NCI-H2081 (cell line): Measurements from ENCODE around the gene SLC35B1.
"Not testable (repeated sequence)": the region's sequence is repeated elsewhere in the genome, so short reads cannot be mapped to it uniquely, and the experiment has no call there.

ENCODE experiments used
- DNase-seq, 2 experiments: peaks; one replicate each; lab custom pipeline; 2025; lab: John Stamatoyannopoulos, UW

SLC35B1 gene

DNA sequence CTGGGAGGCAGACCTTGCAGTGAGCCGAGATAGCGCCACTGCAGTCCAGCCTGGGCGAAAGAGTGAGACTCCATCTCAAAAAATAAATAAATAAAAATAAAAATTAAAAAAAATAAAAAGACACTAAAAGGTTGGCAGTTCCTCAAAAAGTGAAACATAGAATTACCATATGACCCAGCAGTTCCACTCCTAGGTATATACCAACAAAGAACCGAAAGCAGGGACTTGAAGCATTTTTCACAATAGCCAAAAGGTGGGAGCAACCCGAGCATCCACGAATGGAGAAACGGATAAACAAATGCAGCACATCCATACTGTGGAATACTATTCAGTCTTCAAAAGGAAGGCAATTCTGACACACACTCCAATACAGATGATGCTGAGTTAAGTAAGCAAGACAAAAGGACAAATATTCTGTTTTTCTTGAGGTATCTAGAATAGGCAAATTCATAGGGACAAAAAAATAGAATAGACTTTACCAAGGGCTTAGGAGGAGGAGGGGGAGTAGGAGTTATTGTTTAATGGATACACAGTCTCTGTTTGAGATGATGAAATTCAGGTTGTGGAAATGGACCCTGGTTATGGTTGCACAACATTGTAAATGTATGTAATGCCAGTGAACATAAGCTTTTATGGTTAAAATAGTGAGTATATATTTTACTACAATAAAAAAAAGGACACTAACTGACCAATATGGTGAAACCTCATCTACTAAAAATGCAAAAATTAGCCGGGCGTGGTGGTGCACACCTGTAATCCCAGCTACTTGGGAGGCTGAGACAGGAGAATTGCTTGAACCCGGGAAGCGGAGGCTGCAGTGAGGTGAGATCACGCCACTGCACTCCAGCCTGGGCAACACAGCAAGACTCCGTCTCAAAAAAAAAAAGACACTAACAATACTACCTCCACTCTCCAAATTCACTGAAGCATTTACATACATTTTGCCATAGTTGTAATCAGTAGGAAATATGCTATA lies 27.0 kb upstream of the SLC35B1 start:
- DNase-seq: no peak

DNA sequence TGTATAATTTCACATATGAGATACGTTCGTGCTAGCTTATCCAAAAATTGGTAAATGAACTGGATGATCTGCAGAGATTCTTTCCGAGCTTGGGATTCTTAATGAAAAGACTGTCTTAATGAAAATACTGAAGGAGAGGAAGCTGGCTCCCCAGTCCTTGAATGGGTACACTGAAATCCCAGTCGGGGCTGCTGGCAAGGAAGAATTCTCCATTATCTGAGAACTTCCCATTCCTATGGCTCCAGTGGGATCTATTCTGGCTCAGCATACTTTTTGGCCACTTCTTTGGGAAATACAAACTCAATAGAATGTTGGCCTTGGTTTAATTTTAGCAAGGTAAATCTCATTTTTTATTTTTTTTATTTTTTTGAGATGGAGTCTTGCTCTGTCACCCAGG lies 23.7 kb upstream of the SLC35B1 start:
- DNase-seq: no peak

GRCh38 chr17:49730785-49731434 lies 23.1 kb upstream of the SLC35B1 start:
- no peak for DNase-seq

- DNase-seq: no peak
Measured at GRCh38 chr17:49730078-49730784, 22.5 kb upstream of the SLC35B1 start.

DNA sequence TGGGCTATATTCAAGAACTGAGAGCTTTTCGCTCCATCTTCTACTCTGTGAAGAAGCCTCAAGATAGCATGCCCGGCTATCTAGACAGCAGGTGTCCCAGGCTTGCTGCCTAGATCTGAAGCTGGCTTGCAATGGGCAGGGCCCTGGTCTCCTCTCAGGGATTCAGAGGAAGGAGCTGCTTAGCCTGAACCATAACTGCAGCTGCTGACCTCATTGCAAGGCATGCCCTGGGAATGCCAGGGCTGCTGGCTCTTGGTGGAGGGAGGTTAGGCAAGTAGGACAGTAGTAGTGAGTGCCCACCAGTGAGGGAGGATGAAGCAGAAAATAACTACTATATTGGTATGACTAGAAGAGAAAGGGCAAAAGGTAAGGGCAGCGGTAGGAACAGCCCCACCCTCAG lies 21.3 kb upstream of the SLC35B1 start:
- no peak for DNase-seq

DNA sequence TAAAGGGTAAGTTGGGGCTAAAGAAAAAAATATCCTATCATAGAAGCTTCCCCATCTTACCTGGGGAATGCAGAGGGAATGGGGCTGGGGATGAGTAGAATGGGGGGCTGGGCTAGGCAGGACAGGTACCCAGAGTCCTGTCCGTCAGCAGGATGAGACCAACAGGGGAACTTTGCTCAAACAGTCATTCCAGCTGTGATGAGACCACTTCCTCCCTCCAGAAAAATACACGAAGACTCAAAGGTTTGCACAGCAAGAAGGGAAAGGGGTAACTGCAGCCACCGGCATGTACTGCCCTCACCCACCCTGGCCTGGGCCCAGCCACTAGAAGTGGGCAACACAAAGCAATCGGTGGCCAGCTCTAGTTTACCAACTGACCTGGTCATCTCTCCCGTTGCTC lies 20.7 kb upstream of the SLC35B1 start:
- no peak for DNase-seq

DNA sequence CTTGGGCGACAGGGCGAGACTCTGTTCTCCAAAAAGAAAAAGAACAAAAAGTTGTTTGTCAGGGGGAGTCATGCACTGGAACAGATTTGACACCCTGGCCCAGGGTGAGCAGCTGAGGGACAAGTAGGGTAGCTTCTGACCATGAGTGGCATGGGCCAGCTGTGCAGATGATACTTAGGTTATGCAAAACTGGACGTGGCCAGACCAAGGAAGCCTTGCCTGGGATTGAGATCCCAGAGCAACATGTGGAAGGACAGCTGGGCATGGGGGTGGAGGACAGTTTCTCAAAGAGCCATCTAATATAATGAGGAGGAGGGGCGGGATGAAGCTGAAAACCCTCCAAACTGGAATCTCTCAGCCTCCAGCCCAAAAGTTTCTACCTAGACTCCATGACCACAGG lies 19.6 kb upstream of the SLC35B1 start:
- DNase-seq: no peak

DNA sequence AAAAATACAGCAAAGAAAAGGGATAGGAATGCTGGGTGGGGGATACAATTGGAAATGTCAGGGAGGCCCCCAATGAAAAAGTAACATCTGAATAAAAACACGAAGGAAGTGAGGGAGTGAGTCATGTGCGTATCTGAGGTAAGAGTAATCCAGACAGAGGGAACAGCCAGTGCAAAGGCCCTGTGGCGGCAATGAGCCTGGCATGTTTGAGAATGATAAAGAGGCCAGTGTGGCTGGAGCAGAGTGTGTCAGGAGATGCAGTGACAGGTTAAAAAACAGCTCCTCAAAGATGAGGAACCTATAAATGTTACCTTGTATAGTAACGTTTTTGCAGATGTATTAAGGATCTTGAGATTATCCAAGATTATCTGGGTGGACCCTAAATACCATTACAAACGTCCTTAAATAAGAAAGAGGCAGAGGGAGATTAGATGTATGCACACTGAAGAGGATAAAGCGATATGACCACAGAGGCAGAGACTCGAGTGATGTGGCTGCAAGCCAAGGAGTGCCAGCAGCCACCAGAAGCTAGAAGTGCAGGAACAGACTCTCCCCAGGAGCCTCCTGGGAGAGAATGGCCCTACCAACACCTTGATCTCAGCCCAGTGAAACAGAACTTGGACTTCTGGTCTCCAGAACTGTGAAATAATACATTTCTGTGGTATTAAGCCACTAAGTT lies 17.8 kb upstream of the SLC35B1 start:
- no peak for DNase-seq

- not testable (repeated sequence) for DNase-seq
Measured at GRCh38 chr17:49724552-49724951, 16.8 kb upstream of the SLC35B1 start.

DNA sequence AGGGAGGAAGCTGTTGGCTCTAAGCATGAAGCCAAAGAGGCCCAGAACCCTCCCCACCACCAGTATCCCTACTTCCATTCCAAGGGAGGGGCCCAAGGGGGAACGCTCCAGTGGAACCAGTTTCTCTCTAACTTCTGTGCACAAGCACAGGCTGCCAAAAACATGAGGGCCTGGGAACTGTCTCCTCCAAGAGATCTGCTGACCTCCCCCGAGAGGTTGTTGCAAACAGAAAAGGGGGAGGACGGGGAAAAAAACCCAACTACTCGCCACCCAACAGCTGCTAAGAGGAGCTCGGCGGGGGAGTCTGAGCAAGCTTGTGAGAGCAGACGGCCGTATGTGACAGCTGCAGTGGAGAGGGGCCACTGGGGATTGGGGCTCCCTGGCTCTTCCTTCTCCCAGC lies 15.7 kb upstream of the SLC35B1 start:
- DNase-seq: no peak

- no peak for DNase-seq
Measured at GRCh38 chr17:49722066-49722465, 14.3 kb upstream of the SLC35B1 start.

DNA sequence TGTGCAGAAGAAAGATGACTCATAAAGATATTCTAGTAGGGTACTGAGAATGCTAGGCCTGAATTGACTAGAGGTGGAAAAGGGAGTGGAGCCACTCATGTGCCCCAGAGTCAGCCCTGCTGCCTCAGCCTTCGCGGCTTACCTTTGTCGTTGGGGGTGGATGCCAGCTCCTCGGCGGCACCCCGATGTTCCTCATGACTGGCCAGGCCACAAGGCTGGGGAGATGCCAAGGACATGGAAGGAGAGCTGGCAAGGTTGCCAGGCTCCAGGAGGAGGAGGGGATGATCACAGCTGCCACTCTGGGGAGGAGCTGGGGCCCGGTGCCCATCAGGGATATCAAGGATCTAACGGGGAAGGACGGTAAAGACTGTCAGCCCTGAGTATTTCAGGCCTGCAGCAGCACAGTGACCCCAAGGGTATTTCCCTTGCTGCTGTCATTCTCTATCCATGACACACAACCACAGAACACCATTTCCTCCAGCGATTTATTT lies 9.7 kb upstream of the SLC35B1 start:
- DNase-seq: no peak

- DNase-seq: no peak
Measured at GRCh38 chr17:49716668-49717364, 9.1 kb upstream of the SLC35B1 start.

- peak; percentile 38 to 82 for DNase-seq
Measured at GRCh38 chr17:49715717-49716279, 8.0 kb upstream of the SLC35B1 start.

GRCh38 chr17:49715216-49715615 lies 7.5 kb upstream of the SLC35B1 start:
- DNase-seq: peak in 1 of 2 experiments; percentile 36

DNA sequence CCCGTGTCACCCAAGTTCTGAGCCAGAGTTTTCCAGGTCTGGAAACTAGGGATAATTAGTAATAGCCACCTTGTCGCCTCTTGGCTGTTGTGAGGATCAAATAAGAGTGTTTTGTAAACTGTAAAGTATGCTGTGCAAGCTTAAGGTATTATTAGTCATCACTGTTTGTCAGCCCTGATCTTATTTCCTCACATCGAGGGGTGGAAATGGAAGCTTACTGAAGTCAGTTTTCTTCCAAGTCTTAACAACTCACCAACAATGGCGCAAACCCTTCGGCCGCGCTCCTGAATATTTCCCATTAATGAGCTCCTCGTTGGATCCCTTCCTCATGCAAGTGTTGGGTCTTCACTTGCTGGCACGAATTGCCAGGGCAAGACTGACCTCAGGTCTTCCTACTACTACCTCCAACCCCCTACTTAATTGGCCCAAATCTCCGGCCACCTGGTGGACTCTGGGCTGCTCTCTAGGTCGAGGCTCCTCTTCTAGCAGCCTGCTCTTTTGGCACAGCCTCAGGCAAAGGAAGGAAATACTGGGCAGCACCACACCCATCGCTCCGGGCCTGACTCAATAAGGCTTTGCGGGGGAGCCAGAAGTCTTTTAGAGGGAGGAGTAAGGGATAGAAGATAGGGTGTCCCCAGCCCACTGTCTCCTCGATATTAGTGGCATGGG lies 885 bp upstream of the SLC35B1 start:
- DNase-seq: peak in 1 of 2 experiments; percentile 34

GRCh38 chr17:49707246-49707607 lies 537 bp downstream of the SLC35B1 start:
- no peak for DNase-seq

DNA sequence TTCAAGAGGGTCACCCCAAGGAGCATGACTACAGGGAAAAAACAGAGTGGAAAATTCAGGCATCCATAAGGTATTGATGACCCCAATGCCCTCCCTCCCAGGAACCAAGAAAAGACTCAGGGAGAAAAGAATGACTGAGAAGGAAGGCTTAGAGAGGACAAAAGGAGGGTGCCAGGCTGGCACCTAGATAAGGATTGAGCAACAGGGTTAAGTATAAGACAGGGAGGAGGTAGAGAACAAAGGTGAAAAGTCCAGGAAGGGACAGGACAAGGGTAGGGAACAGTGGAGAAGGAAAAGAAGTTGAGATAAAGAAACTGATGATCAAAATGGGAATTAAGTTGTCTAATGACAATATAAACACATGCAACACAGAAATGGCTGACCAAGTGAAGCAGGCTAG lies 2.5 kb downstream of the SLC35B1 start:
- no peak for DNase-seq

- peak; percentile 6 to 31 for DNase-seq
Measured at GRCh38 chr17:49703557-49704277, 4.0 kb downstream of the SLC35B1 start.

GRCh38 chr17:49700960-49701359 lies 6.8 kb downstream of the SLC35B1 start:
- DNase-seq: no peak
